SHP77 (cell line): ENCODE measurements around the gene IFI27L2.

Experiments
- DNase-seq, 2 experiments: peaks; one replicate each; lab custom pipeline; 2025; lab: John Stamatoyannopoulos, UW

Gene IFI27L2

GRCh38 chr14:94152676-94153075, 23.3 kb upstream of the IFI27L2 start:
- DNase-seq: no peak

- DNase-seq: peak; percentile 84 to 91
Observed at GRCh38 chr14:94145902-94146527, 16.6 kb upstream of the IFI27L2 start.

- peak in 1 of 2 experiments; percentile 14 for DNase-seq
Observed at GRCh38 chr14:94144765-94145164, 15.4 kb upstream of the IFI27L2 start.

- no peak for DNase-seq
Observed at GRCh38 chr14:94143711-94144110, 14.3 kb upstream of the IFI27L2 start.

- DNase-seq: peak in 1 of 2 experiments; percentile 14
Observed at GRCh38 chr14:94143239-94143638, 13.8 kb upstream of the IFI27L2 start.

GRCh38 chr14:94142836-94143235, 13.4 kb upstream of the IFI27L2 start:
- DNase-seq: no peak

GRCh38 chr14:94142247-94142646, 12.8 kb upstream of the IFI27L2 start:
- DNase-seq: no peak

- DNase-seq: no peak
Observed at GRCh38 chr14:94139421-94139820, 10.0 kb upstream of the IFI27L2 start.

- DNase-seq: no peak
Observed at GRCh38 chr14:94139006-94139405, 9.6 kb upstream of the IFI27L2 start.

- DNase-seq: no peak
Observed at GRCh38 chr14:94138251-94138650, 8.8 kb upstream of the IFI27L2 start.

GRCh38 chr14:94136575-94137331, 7.3 kb upstream of the IFI27L2 start:
- DNase-seq: peak; percentile 85 to 94

- DNase-seq: no peak
Observed at GRCh38 chr14:94135476-94135875, 6.1 kb upstream of the IFI27L2 start.

- peak; percentile 49 to 60 for DNase-seq
Observed at GRCh38 chr14:94132285-94132887, 3.0 kb upstream of the IFI27L2 start.

- DNase-seq: peak; percentile 60
Observed at GRCh38 chr14:94129758-94130414, 482 bp upstream of the IFI27L2 start.

- no peak for DNase-seq
Observed at GRCh38 chr14:94128216-94128839, 1.1 kb downstream of the IFI27L2 start.

- DNase-seq: no peak
Observed at GRCh38 chr14:94127330-94127729, 2.1 kb downstream of the IFI27L2 start.

- no peak for DNase-seq
Observed at GRCh38 chr14:94126800-94127199, 2.6 kb downstream of the IFI27L2 start.

- DNase-seq: no peak
Observed at GRCh38 chr14:94126419-94126677, 3.1 kb downstream of the IFI27L2 start.

GRCh38 chr14:94125659-94126418, 3.6 kb downstream of the IFI27L2 start:
- no peak for DNase-seq

- DNase-seq: no peak
Observed at GRCh38 chr14:94124582-94125377, 4.6 kb downstream of the IFI27L2 start.

GRCh38 chr14:94123868-94124267, 5.5 kb downstream of the IFI27L2 start:
- DNase-seq: no peak
